ENCODE results near the gene RHOB. TPM values are rescaled to one million over a fixed set of nuclear protein-coding genes. Genes with fewer than 3 reads are reported as not detected.
A peak's percentile ranks its signal among the peaks of the same experiment; 100 is the strongest.

Gene RHOB
- total and polyA plus RNA-seq, 4 donors: 82.6 to 634 (median 160) TPM

DNA sequence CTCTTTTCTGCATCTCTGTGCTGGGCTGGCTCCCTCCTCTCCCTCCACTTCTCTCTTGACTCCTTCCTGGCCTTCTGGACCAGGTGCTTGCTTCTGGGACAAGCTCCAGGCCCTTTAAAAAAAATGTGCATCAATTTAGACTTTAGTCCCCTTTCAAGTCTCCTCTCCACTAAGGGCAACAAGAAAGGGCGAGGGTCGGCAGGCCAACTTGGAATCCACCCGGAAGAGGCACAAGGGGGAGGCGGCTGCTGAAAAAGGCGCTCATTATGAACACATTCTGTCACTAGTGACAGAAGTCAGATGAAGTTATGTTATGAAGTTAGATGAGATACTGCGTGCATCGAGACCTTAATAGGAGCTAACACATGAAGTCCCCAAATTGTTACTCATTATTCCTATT lies 13.6 kb upstream of the RHOB start:
- DNase-seq (ENCODE audit: low spot score): peak; percentile 30
- 78% methylated on average over 7 of the region's 7 CpGs for WGBS
- H3K27ac ChIP-seq (ENCODE audit: low read depth in 1 of 2, low read length in 2 of 2): peak overlapping the region; percentile 70 to 82
- no peaks in the 10 kb centered on the region for H3K9me3 ChIP-seq (ENCODE audit: control insufficient read depth in 4 of 4, low read length in 3 of 4)
- peak overlapping the region in 1 of 2 donors; percentile 23 for H3K9ac ChIP-seq (ENCODE audit: low read depth in 1 of 2, low read length in 2 of 2)
- TF ChIP-seq EGR1 (IDR thresholded peaks at IDR 0.05; ENCODE audit: low read depth in 2 of 2) (no peak), NR2F2 (IDR thresholded peaks at IDR 0.05) (no peak), JUND (IDR thresholded peaks at IDR 0.05) (no peak), GABPA (IDR thresholded peaks at IDR 0.05 in 1 of 2, conservative IDR thresholded peaks at IDR 0.05 in 1 of 2) (no peak), YY1 (IDR thresholded peaks at IDR 0.05) (no peak)
- TF ChIP-seq, protein P1, sequence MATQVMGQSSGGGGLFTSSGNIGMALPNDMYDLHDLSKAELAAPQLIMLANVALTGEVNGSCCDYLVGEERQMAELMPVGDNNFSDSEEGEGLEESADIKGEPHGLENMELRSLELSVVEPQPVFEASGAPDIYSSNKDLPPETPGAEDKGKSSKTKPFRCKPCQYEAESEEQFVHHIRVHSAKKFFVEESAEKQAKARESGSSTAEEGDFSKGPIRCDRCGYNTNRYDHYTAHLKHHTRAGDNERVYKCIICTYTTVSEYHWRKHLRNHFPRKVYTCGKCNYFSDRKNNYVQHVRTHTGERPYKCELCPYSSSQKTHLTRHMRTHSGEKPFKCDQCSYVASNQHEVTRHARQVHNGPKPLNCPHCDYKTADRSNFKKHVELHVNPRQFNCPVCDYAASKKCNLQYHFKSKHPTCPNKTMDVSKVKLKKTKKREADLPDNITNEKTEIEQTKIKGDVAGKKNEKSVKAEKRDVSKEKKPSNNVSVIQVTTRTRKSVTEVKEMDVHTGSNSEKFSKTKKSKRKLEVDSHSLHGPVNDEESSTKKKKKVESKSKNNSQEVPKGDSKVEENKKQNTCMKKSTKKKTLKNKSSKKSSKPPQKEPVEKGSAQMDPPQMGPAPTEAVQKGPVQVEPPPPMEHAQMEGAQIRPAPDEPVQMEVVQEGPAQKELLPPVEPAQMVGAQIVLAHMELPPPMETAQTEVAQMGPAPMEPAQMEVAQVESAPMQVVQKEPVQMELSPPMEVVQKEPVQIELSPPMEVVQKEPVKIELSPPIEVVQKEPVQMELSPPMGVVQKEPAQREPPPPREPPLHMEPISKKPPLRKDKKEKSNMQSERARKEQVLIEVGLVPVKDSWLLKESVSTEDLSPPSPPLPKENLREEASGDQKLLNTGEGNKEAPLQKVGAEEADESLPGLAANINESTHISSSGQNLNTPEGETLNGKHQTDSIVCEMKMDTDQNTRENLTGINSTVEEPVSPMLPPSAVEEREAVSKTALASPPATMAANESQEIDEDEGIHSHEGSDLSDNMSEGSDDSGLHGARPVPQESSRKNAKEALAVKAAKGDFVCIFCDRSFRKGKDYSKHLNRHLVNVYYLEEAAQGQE (IDR thresholded peaks at IDR 0.05): no peak
- no peaks in the 10 kb centered on the region for H3K36me3 ChIP-seq (ENCODE audit: control insufficient read depth in 4 of 4, insufficient read depth in 3 of 4, low read depth in 1 of 4, low read length in 3 of 4)
- H3K4me3 ChIP-seq (ENCODE audit: low read depth in 1 of 3, low read length in 3 of 3): no peak overlapping the region
- H3K27me3 ChIP-seq (ENCODE audit: control insufficient read depth in 4 of 4, insufficient read depth in 4 of 4, low read length in 3 of 4): no peaks in the 10 kb centered on the region
- peaks cover 7 to 18% (median 15%) of the 10 kb centered on the region in 4 donors for H3K4me1 ChIP-seq (ENCODE audit: control insufficient read depth in 4 of 4, insufficient read depth in 4 of 4, low read length in 3 of 4)

DNA sequence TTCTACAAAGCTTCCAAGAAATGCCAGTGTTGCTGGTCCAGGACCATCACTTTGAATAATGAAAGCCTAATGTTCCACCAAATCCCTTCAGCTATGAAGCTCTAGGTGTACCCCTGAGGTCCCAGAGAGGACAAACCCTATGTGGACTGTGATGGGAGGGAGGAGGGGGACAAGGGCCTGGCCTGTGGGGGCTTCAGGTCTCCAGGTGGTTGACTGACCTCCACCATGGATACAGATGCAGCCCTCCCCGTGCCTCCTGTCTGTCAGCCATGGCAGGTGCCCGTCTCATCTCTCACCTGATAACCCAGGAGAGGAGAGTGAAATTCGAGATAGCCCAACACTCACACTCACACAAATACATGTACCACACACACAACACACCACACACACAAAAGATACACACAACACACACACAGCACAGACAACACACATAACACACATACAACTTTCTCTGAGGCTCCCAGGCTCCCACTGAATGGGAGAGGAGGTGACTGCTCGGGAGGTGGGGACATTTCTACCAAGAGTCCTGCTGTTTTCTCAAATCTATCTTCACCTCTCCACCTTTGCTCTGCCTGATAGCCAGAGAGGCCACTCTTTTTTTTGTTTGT lies 12.8 kb upstream of the RHOB start:
- DNase-seq (ENCODE audit: low spot score): no peak
- peaks cover 7 to 21% (median 16%) of the 10 kb centered on the region in 4 donors for H3K4me1 ChIP-seq (ENCODE audit: control insufficient read depth in 4 of 4, insufficient read depth in 4 of 4, low read length in 3 of 4)
- H3K27ac ChIP-seq (ENCODE audit: low read depth in 1 of 2, low read length in 2 of 2): no peak overlapping the region
- no peaks in the 10 kb centered on the region for H3K36me3 ChIP-seq (ENCODE audit: control insufficient read depth in 4 of 4, insufficient read depth in 3 of 4, low read depth in 1 of 4, low read length in 3 of 4)
- no peaks in the 10 kb centered on the region for H3K9me3 ChIP-seq (ENCODE audit: control insufficient read depth in 4 of 4, low read length in 3 of 4)
- WGBS: 95% methylated on average over 4 of the region's 4 CpGs
- H3K4me3 ChIP-seq (ENCODE audit: low read depth in 1 of 3, low read length in 3 of 3): no peak overlapping the region
- H3K9ac ChIP-seq (ENCODE audit: low read depth in 1 of 2, low read length in 2 of 2): no peak overlapping the region
- no peaks in the 10 kb centered on the region for H3K27me3 ChIP-seq (ENCODE audit: control insufficient read depth in 4 of 4, insufficient read depth in 4 of 4, low read length in 3 of 4)
- no peak for TF ChIP-seq RAD21 (IDR thresholded peaks at IDR 0.05)
- TF ChIP-seq JUND (IDR thresholded peaks at IDR 0.05): no peak
- TF ChIP-seq, protein P2, sequence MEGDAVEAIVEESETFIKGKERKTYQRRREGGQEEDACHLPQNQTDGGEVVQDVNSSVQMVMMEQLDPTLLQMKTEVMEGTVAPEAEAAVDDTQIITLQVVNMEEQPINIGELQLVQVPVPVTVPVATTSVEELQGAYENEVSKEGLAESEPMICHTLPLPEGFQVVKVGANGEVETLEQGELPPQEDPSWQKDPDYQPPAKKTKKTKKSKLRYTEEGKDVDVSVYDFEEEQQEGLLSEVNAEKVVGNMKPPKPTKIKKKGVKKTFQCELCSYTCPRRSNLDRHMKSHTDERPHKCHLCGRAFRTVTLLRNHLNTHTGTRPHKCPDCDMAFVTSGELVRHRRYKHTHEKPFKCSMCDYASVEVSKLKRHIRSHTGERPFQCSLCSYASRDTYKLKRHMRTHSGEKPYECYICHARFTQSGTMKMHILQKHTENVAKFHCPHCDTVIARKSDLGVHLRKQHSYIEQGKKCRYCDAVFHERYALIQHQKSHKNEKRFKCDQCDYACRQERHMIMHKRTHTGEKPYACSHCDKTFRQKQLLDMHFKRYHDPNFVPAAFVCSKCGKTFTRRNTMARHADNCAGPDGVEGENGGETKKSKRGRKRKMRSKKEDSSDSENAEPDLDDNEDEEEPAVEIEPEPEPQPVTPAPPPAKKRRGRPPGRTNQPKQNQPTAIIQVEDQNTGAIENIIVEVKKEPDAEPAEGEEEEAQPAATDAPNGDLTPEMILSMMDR (IDR thresholded peaks at IDR 0.05; ENCODE audit: low read depth, low read length, missing input control): no peak
- TF ChIP-seq NR2F2 (IDR thresholded peaks at IDR 0.05): no peak
- no peak for TF ChIP-seq SP1 (IDR thresholded peaks at IDR 0.05)
- TF ChIP-seq TAF1 (conservative IDR thresholded peaks at IDR 0.05): no peak
- TF ChIP-seq HNF4A (conservative IDR thresholded peaks at IDR 0.05): no peak
- TF ChIP-seq RXRA (IDR thresholded peaks at IDR 0.05): no peak
- TF ChIP-seq GABPA (IDR thresholded peaks at IDR 0.05 in 1 of 2, conservative IDR thresholded peaks at IDR 0.05 in 1 of 2): no peak
- TF ChIP-seq, protein P3, sequence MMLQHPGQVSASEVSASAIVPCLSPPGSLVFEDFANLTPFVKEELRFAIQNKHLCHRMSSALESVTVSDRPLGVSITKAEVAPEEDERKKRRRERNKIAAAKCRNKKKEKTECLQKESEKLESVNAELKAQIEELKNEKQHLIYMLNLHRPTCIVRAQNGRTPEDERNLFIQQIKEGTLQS (IDR thresholded peaks at IDR 0.05): no peak
- TF ChIP-seq FOXA1 (IDR thresholded peaks at IDR 0.05): no peak
- TF ChIP-seq, protein P1 (IDR thresholded peaks at IDR 0.05): no peak
- no peak for TF ChIP-seq FOXA2 (IDR thresholded peaks at IDR 0.05)
- TF ChIP-seq, protein P4, sequence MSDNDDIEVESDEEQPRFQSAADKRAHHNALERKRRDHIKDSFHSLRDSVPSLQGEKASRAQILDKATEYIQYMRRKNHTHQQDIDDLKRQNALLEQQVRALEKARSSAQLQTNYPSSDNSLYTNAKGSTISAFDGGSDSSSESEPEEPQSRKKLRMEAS (IDR thresholded peaks at IDR 0.05): no peak
- no peak for TF ChIP-seq EGR1 (IDR thresholded peaks at IDR 0.05; ENCODE audit: low read depth in 2 of 2)
- TF ChIP-seq, protein P5, sequence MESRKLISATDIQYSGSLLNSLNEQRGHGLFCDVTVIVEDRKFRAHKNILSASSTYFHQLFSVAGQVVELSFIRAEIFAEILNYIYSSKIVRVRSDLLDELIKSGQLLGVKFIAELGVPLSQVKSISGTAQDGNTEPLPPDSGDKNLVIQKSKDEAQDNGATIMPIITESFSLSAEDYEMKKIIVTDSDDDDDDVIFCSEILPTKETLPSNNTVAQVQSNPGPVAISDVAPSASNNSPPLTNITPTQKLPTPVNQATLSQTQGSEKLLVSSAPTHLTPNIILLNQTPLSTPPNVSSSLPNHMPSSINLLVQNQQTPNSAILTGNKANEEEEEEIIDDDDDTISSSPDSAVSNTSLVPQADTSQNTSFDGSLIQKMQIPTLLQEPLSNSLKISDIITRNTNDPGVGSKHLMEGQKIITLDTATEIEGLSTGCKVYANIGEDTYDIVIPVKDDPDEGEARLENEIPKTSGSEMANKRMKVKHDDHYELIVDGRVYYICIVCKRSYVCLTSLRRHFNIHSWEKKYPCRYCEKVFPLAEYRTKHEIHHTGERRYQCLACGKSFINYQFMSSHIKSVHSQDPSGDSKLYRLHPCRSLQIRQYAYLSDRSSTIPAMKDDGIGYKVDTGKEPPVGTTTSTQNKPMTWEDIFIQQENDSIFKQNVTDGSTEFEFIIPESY (IDR thresholded peaks at IDR 0.05): no peak
- TF ChIP-seq YY1 (IDR thresholded peaks at IDR 0.05): no peak

All from liver (tissue), 9 donors.